C1 segment of cervical spinal cord (tissue), 14 donors: ENCODE data around the gene CSNK2A2.

Experiments used
- DNase-seq, 14 donors: peaks; one replicate each; lab custom pipeline; 2025; lab: John Stamatoyannopoulos, UW

The CSNK2A2 gene

GRCh38 chr16:58148099-58148498, 49.8 kb downstream of the CSNK2A2 start:
- no peak for DNase-seq

- DNase-seq, result no peak
Observed at GRCh38 chr16:58138852-58139251, 59.1 kb downstream of the CSNK2A2 start.

GRCh38 chr16:58137581-58137980, 60.3 kb downstream of the CSNK2A2 start:
- no peak for DNase-seq

GRCh38 chr16:58129097-58129936, 68.6 kb downstream of the CSNK2A2 start, which contains the start of gene CFAP20:
Gene CFAP20 (minus strand): TSS chr16:58129381. CDS start chr16:58129115, 266 bp downstream.
- DNase-seq, result peak; percentile 82 to 99 (median 96)

- peak in 4 of 14 donors; percentile 52 to 65 (median 60) for DNase-seq
Observed at GRCh38 chr16:58128711-58129096, 69.2 kb downstream of the CSNK2A2 start.

GRCh38 chr16:58128181-58128631, 69.7 kb downstream of the CSNK2A2 start:
- DNase-seq, result peak in 6 of 14 donors; percentile 19 to 60 (median 29)

- DNase-seq, result no peak
Observed at GRCh38 chr16:58127634-58128033, 70.3 kb downstream of the CSNK2A2 start.

- DNase-seq, result peak in 3 of 14 donors; percentile 7 to 18 (median 14)
Observed at GRCh38 chr16:58127033-58127556, 70.8 kb downstream of the CSNK2A2 start.

- DNase-seq, result no peak
Observed at GRCh38 chr16:58126451-58126961, 71.4 kb downstream of the CSNK2A2 start.

GRCh38 chr16:58125781-58126335, 72.0 kb downstream of the CSNK2A2 start:
- DNase-seq, result no peak

- no peak for DNase-seq
Observed at GRCh38 chr16:58125041-58125440, 72.9 kb downstream of the CSNK2A2 start.

- DNase-seq, result no peak
Observed at GRCh38 chr16:58124601-58124915, 73.3 kb downstream of the CSNK2A2 start.

GRCh38 chr16:58123896-58124600, 73.9 kb downstream of the CSNK2A2 start:
- no peak for DNase-seq

- no peak for DNase-seq
Observed at GRCh38 chr16:58121132-58121531, 76.8 kb downstream of the CSNK2A2 start.

- no peak for DNase-seq
Observed at GRCh38 chr16:58120234-58120633, 77.7 kb downstream of the CSNK2A2 start.

GRCh38 chr16:58119509-58119845, 78.4 kb downstream of the CSNK2A2 start:
- DNase-seq, result peak in 1 of 14 donors; percentile 11

GRCh38 chr16:58118801-58119508, 79.0 kb downstream of the CSNK2A2 start:
- no peak for DNase-seq

- no peak for DNase-seq
Observed at GRCh38 chr16:58116529-58116928, 81.4 kb downstream of the CSNK2A2 start.

GRCh38 chr16:58116081-58116480, 81.8 kb downstream of the CSNK2A2 start:
- DNase-seq, result no peak

GRCh38 chr16:58114827-58115825, 82.8 kb downstream of the CSNK2A2 start:
- no peak for DNase-seq
